ENCODE measurements around the gene MAP1LC3B.

DNA sequence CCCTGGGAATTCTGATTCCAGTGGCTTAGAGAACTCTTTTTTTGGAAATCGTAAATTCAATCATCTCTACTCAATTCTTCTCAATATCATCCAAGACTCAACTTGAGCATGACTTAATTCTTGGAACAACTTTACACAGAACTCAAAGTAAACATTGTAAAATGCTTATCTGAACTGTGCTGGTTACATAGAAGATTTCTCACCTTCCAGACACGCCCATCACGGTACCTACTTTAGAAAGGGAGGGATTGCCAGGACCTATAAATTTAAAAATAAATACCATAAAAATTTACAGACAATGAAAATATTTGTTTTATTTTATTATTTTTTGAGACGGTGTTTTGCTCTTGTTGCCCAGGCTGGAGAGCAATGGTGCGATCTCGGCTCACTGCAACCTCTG, 26.5 kb downstream of the MAP1LC3B start:
- TF ChIP-seq HDAC6 (IDR thresholded peaks at IDR 0.05; ENCODE audit: low read depth, low read length): no peak
- TF ChIP-seq, protein P1, sequence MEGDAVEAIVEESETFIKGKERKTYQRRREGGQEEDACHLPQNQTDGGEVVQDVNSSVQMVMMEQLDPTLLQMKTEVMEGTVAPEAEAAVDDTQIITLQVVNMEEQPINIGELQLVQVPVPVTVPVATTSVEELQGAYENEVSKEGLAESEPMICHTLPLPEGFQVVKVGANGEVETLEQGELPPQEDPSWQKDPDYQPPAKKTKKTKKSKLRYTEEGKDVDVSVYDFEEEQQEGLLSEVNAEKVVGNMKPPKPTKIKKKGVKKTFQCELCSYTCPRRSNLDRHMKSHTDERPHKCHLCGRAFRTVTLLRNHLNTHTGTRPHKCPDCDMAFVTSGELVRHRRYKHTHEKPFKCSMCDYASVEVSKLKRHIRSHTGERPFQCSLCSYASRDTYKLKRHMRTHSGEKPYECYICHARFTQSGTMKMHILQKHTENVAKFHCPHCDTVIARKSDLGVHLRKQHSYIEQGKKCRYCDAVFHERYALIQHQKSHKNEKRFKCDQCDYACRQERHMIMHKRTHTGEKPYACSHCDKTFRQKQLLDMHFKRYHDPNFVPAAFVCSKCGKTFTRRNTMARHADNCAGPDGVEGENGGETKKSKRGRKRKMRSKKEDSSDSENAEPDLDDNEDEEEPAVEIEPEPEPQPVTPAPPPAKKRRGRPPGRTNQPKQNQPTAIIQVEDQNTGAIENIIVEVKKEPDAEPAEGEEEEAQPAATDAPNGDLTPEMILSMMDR (IDR thresholded peaks at IDR 0.05; ENCODE audit: control extremely low read depth in 1 of 3, insufficient read depth in 1 of 3, low read depth in 1 of 3, low read length in 3 of 3): no peak
- no peak for TF ChIP-seq YY1 (IDR thresholded peaks at IDR 0.05; ENCODE audit: low read depth, low read length)
- TF ChIP-seq POLR2A (IDR thresholded peaks at IDR 0.05; ENCODE audit: control extremely low read depth in 1 of 2, low read depth in 2 of 2, low read length in 2 of 2): no peak
- no peak for TF ChIP-seq SRF (IDR thresholded peaks at IDR 0.05; ENCODE audit: low read depth, low read length)
- TF ChIP-seq GTF2F1 (IDR thresholded peaks at IDR 0.05; ENCODE audit: borderline replicate concordance, low read depth, low read length): no peak
- no peak for TF ChIP-seq KDM1A (IDR thresholded peaks at IDR 0.05; ENCODE audit: borderline replicate concordance, low read length)
- TF ChIP-seq GABPA (IDR thresholded peaks at IDR 0.05; ENCODE audit: borderline replicate concordance, insufficient read depth, low read length): no peak
- TF ChIP-seq EP300 (IDR thresholded peaks at IDR 0.05; ENCODE audit: borderline replicate concordance in 1 of 2, low read depth in 2 of 2, low read length in 2 of 2): no peak
- no peak for TF ChIP-seq EZH2 (IDR thresholded peaks at IDR 0.05; ENCODE audit: low read depth, low read length, severe bottlenecking)
- no peak for TF ChIP-seq TCF12 (IDR thresholded peaks at IDR 0.05; ENCODE audit: low read depth, low read length)
- TF ChIP-seq RBBP5 (IDR thresholded peaks at IDR 0.05; ENCODE audit: borderline replicate concordance, low read depth, low read length): no peak
